ENCODE measurements around the gene CALCOCO2.

The CALCOCO2 gene

DNA sequence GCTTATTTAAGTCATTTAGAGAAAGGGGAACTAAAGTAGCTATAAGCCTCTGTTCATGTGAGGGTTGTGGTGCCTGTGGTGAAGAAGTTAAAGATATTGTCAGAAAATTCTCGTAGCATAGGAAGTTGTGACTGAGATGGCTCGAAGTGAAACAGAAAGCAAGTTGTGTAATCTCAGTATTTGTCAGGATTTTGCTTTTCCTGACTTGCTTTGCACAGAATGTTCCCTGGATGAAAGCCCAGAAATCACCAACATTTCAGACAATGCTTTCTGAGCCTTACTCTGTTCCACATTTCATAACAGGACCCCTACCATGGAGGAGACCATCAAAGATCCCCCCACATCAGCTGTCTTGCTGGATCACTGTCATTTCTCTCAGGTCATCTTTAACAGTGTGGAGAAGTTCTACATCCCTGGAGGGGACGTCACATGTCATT, 10.6 kb downstream of the CALCOCO2 start:
- H3K27me3 ChIP-seq (ENCODE audit: control insufficient read depth, low read length), result no peaks in the 10 kb centered on the region
- H3K9me2 ChIP-seq (replicated peaks; ENCODE audit: control insufficient read depth, low read length), result no peaks in the 10 kb centered on the region
- H3K9me3 ChIP-seq (ENCODE audit: control insufficient read depth, insufficient read depth, low read length), result no peaks in the 10 kb centered on the region
- no peaks in the 10 kb centered on the region for H3F3A ChIP-seq (ENCODE audit: control insufficient read depth, insufficient read depth)
- TF ChIP-seq CTCF (IDR thresholded peaks at IDR 0.05; ENCODE audit: low read depth, low read length, poor library complexity, severe bottlenecking) (no peak), EZH2phosphoT487 (IDR thresholded peaks at IDR 0.05; ENCODE audit: borderline replicate concordance, low read length) (no peak)
- H3K4me1 ChIP-seq (ENCODE audit: control insufficient read depth, low read length), result peaks cover 10% of the 10 kb centered on the region
- peak overlapping the region; percentile 40 for H3K4me2 ChIP-seq (ENCODE audit: low read length)
- H3K27ac ChIP-seq (ENCODE audit: low read depth, low read length), result no peak overlapping the region
- no peaks in the 10 kb centered on the region for H4K20me1 ChIP-seq (ENCODE audit: control insufficient read depth, insufficient read depth, low read depth, low read length)
- H3K79me2 ChIP-seq (ENCODE audit: control insufficient read depth, low read length), result no peaks in the 10 kb centered on the region
- H3K36me3 ChIP-seq (ENCODE audit: control insufficient read depth, low read length), result no peaks in the 10 kb centered on the region
- peak overlapping the region; percentile 24; the same call in 1 of the 2 replicates for H3K4me3 ChIP-seq (ENCODE audit: low read length)

DNA sequence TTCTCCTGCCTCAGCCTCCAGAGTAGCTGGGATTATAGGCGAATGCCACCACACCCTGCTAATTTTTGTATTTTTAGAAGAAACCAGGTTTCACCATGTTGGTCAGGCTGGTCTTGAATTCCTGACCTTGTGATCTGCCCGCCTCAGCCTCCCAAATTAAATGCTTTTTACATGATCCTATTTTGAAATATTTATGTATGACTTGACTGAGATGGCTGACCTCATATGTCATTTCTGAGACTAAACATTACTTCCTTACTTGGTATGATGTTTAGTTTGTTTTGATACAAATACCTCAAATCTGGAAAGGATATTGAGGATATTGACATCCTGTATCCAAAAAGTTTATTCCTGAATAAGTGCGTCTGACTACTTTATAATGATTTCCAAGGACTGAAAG, 11.9 kb downstream of the CALCOCO2 start:
- Histone ChIP-seq H3K27me3 (ENCODE audit: control insufficient read depth, low read length) (no peaks in the 10 kb centered on the region), H3K27ac (ENCODE audit: low read depth, low read length) (no peak overlapping the region)
- TF ChIP-seq EZH2phosphoT487 (IDR thresholded peaks at IDR 0.05; ENCODE audit: borderline replicate concordance, low read length) (no peak), CTCF (IDR thresholded peaks at IDR 0.05; ENCODE audit: low read depth, low read length, poor library complexity, severe bottlenecking) (no peak)

DNA sequence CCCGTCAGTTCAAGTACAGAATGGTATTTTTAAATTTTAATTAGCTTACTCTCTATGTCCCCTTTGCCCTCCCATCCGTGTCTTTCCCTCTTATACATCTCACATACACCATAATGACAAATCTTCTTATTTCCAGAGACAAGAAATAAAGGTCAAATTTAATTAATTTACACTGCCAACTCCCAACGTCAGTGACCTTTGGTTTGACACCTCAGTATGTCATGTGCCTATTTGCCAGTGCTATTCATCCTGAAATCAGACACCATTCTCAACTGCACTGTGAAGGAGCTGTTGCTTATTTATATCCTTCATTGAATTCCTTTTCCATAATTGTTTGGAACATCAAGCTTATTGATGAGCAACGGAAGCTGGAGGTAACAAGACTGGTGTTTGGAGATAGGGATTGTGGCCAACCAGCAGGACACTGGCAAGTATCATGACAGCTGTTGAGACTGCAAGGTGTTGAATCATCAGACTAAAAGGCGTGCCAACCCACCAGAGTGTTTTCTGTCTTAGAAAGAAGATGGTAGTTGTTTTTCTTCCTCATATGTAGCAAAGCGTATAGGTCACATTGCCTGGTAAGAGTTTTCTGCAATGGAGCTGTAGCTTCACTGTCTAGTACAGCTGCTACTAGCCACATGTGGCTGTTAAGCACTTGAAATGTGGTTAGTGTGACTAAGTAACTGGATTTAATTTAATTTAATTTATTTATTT, 12.5 kb downstream of the CALCOCO2 start:
- no peaks in the 10 kb centered on the region for H3K27me3 ChIP-seq (ENCODE audit: control insufficient read depth, low read length)
- no peak overlapping the region for H3K4me3 ChIP-seq (ENCODE audit: low read length)
- H3K27ac ChIP-seq (ENCODE audit: low read depth, low read length), result no peak overlapping the region
- no peaks in the 10 kb centered on the region for H3K9me3 ChIP-seq (ENCODE audit: control insufficient read depth, insufficient read depth, low read length)
- no peaks in the 10 kb centered on the region for H4K20me1 ChIP-seq (ENCODE audit: control insufficient read depth, insufficient read depth, low read depth, low read length)
- no peaks in the 10 kb centered on the region for H3K9me2 ChIP-seq (replicated peaks; ENCODE audit: control insufficient read depth, low read length)
- no peak overlapping the region for H3K4me2 ChIP-seq (ENCODE audit: low read length)
- no peaks in the 10 kb centered on the region for H3K36me3 ChIP-seq (ENCODE audit: control insufficient read depth, low read length)
- H3F3A ChIP-seq (ENCODE audit: control insufficient read depth, insufficient read depth), result no peaks in the 10 kb centered on the region
- H3K4me1 ChIP-seq (ENCODE audit: control insufficient read depth, low read length), result peaks cover 10% of the 10 kb centered on the region
- no peak for TF ChIP-seq CTCF (IDR thresholded peaks at IDR 0.05; ENCODE audit: low read depth, low read length, poor library complexity, severe bottlenecking)
- H3K79me2 ChIP-seq (ENCODE audit: control insufficient read depth, low read length), result no peaks in the 10 kb centered on the region

More for the DNA sequence above, 11.9 kb downstream of the CALCOCO2 start:
- Histone ChIP-seq H3K9me3 (ENCODE audit: control insufficient read depth, insufficient read depth, low read length) (no peaks in the 10 kb centered on the region), H3K79me2 (ENCODE audit: control insufficient read depth, low read length) (no peaks in the 10 kb centered on the region), H3K4me1 (ENCODE audit: control insufficient read depth, low read length) (peaks cover 10% of the 10 kb centered on the region), H3K36me3 (ENCODE audit: control insufficient read depth, low read length) (no peaks in the 10 kb centered on the region), H3K4me3 (ENCODE audit: low read length) (no peak overlapping the region), H3F3A (ENCODE audit: control insufficient read depth, insufficient read depth) (no peaks in the 10 kb centered on the region), H3K9me2 (replicated peaks; ENCODE audit: control insufficient read depth, low read length) (no peaks in the 10 kb centered on the region), H4K20me1 (ENCODE audit: control insufficient read depth, insufficient read depth, low read depth, low read length) (no peaks in the 10 kb centered on the region), H3K4me2 (ENCODE audit: low read length) (no peak overlapping the region)
